Vagina (tissue), 2 donors: ENCODE results near the gene ELMO2. TPM values are rescaled to one million over a fixed set of nuclear protein-coding genes. Genes with fewer than 3 reads are reported as not detected.

Experiments
- DNase-seq, 2 donors: peaks; one replicate each; pipeline ENCODE4 v3.0.0-alpha.2; 2017; ENCODE audit errors: extremely low spot score in 2 of 2
- H3K27ac ChIP-seq: fragments of 200-600 bp; sonication (generic); one replicate; pipeline ENCODE4 v1.5.1; 2019
- H3K27me3 ChIP-seq: fragments of 200-600 bp; sonication (generic); one replicate; pipeline ENCODE4 v1.5.1; 2019
- H3K36me3 ChIP-seq, 2 donors: fragments of 200-600 bp; sonication (generic); one replicate each; pipeline ENCODE4 v1.5.1; 2017 to 2019
- H3K4me1 ChIP-seq: fragments of 200-600 bp; sonication (generic); one replicate; pipeline ENCODE4 v1.5.1; 2019
- H3K4me3 ChIP-seq, 2 donors: fragments of 200-600 bp; sonication (generic); 1 replicate in 1 of 2; 2 replicates in 1 of 2; pipeline ENCODE4 v1.5.1; 2016 to 2019
- H3K9me3 ChIP-seq: fragments of 200-600 bp; sonication (generic); one replicate; pipeline ENCODE4 v1.5.1; 2019
- POLR2A ChIP-seq, 2 donors: fragments of 450-650 bp; IDR thresholded peaks; one replicate each; pipeline ENCODE4 v1.6.1; 2017; ENCODE audit warnings: antibody characterized with exemption in 2 of 2, mild to moderate bottlenecking in 2 of 2, moderate library complexity in 2 of 2
- POLR2AphosphoS5 ChIP-seq, 2 donors: sonication (generic); formaldehyde crosslinking; IDR thresholded peaks; one replicate each; pipeline ENCODE4 v1.9.0; 2017; ENCODE audit warnings: antibody characterized with exemption in 2 of 2, mild to moderate bottlenecking in 2 of 2, low read depth in 1 of 2; ENCODE audit not compliant: insufficient read depth in 1 of 2
- intact Hi-C: fragments of 100-400 bp; cut with DNase I; formaldehyde crosslinking; loops from one replicate; pipeline ENCODE4 v1.15.1; 2023
- total RNA-seq: library from RNA; depleted of rRNA; stranded (reverse); fragments of >200 nt; gene quantifications from one replicate; pipeline ENCODE4 v1.2.3, GENCODE V29; 2016
- TF ChIP-seq, protein P1 (sequence below), 3 experiments: fragments of 450-650 bp in 2 of 3; fragments of 200-600 bp in 1 of 3; sonication (generic) in 1 of 3; IDR thresholded peaks; one replicate each; pipeline ENCODE4 v1.5.1; 2017 to 2019; ENCODE audit warnings: antibody characterized with exemption in 3 of 3, mild to moderate bottlenecking in 2 of 3, moderate library complexity in 2 of 3

The ELMO2 gene
- total RNA-seq, 1 donor from 2014 or later: 73.9 TPM

DNA sequence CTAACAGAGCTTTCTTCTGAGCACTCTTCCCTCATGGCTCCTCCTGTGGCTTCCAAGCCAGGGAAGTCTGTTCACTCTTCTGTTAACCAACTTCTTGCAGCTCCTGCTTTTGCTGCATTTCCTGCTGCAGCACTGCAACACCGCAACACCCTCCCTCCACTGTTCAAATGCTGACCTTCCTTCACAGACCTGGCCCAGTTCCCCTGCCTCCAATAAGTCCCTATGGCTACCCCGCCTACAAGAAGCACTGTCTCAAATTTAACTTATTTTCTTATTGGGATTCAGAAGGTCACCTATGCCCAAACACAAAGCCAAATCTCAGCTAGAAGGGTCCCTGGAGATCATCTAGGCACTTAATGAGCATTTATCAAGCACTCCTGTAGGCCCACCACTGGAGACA, 44.6 kb downstream of the ELMO2 start:
- no peak overlapping the region for H3K27ac ChIP-seq
- no peak overlapping the region for H3K4me3 ChIP-seq
- peaks cover 0 to 20% of the 10 kb centered on the region in 2 donors for H3K36me3 ChIP-seq
- no peaks in the 10 kb centered on the region for H3K27me3 ChIP-seq
- DNase-seq: no peak
- intact Hi-C loops: no loop called here
- no peak for TF ChIP-seq POLR2AphosphoS5 (IDR thresholded peaks at IDR 0.05; ENCODE audit: insufficient read depth in 1 of 2, low read depth in 1 of 2)
- peaks cover 68% of the 10 kb centered on the region for H3K4me1 ChIP-seq
- no peaks in the 10 kb centered on the region for H3K9me3 ChIP-seq

DNA sequence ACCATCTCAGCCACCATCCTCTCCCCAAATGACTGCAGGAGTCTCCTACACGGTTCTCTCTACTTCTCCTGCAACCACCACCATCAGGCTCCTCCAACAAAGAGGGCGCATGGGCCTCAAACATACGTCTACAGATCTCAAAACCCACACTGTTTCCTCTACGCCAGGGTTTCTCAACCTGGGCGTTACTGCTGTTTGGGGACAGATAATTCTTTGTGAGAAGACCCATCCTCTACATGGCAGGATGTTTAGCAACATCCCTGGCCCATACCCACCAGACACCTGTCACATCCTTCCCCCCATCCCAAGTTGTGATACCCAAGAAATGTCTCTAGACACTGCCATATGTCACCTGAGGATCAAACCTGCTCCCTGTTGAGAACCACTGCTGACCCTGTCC, 45.0 kb downstream of the ELMO2 start:
- Histone ChIP-seq H3K4me1 (peaks cover 72% of the 10 kb centered on the region), H3K4me3 (no peak overlapping the region), H3K27me3 (no peaks in the 10 kb centered on the region), H3K9me3 (no peaks in the 10 kb centered on the region), H3K36me3 (peaks cover 0 to 16% of the 10 kb centered on the region in 2 donors), H3K27ac (no peak overlapping the region)
- DNase-seq: no peak
- intact Hi-C loops: no loop called here
- TF ChIP-seq POLR2A (IDR thresholded peaks at IDR 0.05) (no peak), POLR2AphosphoS5 (IDR thresholded peaks at IDR 0.05; ENCODE audit: insufficient read depth in 1 of 2, low read depth in 1 of 2) (no peak)
- TF ChIP-seq, protein P1, sequence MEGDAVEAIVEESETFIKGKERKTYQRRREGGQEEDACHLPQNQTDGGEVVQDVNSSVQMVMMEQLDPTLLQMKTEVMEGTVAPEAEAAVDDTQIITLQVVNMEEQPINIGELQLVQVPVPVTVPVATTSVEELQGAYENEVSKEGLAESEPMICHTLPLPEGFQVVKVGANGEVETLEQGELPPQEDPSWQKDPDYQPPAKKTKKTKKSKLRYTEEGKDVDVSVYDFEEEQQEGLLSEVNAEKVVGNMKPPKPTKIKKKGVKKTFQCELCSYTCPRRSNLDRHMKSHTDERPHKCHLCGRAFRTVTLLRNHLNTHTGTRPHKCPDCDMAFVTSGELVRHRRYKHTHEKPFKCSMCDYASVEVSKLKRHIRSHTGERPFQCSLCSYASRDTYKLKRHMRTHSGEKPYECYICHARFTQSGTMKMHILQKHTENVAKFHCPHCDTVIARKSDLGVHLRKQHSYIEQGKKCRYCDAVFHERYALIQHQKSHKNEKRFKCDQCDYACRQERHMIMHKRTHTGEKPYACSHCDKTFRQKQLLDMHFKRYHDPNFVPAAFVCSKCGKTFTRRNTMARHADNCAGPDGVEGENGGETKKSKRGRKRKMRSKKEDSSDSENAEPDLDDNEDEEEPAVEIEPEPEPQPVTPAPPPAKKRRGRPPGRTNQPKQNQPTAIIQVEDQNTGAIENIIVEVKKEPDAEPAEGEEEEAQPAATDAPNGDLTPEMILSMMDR (IDR thresholded peaks at IDR 0.05): no peak

DNA sequence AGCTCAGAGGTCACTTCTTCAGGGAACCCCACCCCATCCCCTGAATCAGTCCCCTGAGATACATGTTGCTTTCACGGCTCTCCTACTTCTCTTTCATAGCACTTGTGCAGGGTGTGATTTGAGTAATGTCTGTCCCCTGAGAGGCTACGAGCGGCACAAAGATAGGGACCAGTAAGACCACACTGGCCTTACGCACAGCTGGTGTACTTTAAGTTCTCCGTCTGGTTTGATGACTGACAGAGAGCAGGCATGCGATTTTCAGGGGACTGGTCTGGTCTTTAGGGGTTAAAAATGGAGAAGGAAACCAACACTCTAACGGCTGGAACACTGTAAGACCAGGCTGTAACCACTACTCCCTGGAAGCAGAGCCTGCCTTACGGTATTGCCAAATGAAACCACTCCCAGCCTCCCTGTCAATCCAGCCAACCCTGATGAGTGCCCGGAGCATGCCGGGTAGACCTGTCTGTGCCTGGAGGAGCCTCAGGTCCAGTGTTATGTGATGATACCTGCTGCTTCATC, 47.1 kb downstream of the ELMO2 start:
- H3K27me3 ChIP-seq: no peaks in the 10 kb centered on the region
- H3K4me1 ChIP-seq: peaks cover 73% of the 10 kb centered on the region
- no peaks in the 10 kb centered on the region for H3K9me3 ChIP-seq
- TF ChIP-seq, protein P1 (IDR thresholded peaks at IDR 0.05): no peak
- no peak for TF ChIP-seq POLR2AphosphoS5 (IDR thresholded peaks at IDR 0.05; ENCODE audit: insufficient read depth in 1 of 2, low read depth in 1 of 2)
- TF ChIP-seq POLR2A (IDR thresholded peaks at IDR 0.05): no peak
- no peak overlapping the region for H3K27ac ChIP-seq
- intact Hi-C loops: no loop called here
- H3K4me3 ChIP-seq: no peak overlapping the region
- DNase-seq: no peak
- peaks cover 0 to 7% of the 10 kb centered on the region in 2 donors for H3K36me3 ChIP-seq

DNA sequence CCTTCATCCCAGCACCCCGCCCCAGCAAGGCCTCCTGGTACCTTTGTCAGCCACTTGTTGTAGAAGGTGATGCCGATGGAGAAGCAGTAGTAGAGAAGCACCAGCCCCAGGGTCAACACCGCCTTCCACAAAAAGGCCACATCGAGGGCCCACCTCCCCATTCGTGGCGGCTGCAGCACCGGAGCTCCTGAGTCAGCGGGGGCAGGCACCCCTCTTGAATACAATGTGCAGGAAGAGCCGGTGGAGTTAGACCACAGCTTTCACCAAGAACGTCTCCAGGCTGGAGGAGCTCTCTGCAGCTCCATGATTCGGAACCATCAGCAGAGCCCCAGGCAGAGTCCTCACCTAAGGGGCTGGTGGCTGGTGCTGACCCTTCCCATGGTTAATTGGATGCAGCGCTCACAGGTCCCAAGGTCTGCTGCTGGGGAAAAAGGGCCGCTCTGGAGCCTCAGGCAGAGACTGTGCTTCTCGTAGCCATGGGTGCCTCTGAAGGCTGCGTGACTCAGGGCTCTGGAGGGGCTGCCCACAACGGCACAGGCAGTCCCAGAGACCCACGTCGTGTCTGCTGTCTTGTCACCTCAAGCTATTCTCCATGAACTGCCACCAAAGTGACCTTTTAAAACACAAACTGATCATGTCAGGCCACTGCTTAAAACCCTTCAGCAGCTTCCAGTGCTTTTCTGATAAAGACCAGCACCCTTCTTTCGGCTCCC, 47.9 kb downstream of the ELMO2 start:
- Histone ChIP-seq H3K27me3 (no peaks in the 10 kb centered on the region), H3K27ac (no peak overlapping the region), H3K4me1 (peaks cover 70% of the 10 kb centered on the region), H3K4me3 (no peak overlapping the region), H3K9me3 (no peaks in the 10 kb centered on the region), H3K36me3 (peaks cover 0 to 7% of the 10 kb centered on the region in 2 donors)
- no peak for TF ChIP-seq POLR2AphosphoS5 (IDR thresholded peaks at IDR 0.05; ENCODE audit: insufficient read depth in 1 of 2, low read depth in 1 of 2)
- TF ChIP-seq, protein P1 (IDR thresholded peaks at IDR 0.05): no peak
- TF ChIP-seq POLR2A (IDR thresholded peaks at IDR 0.05): no peak
- intact Hi-C loops: no loop called here
- no peak for DNase-seq

DNA sequence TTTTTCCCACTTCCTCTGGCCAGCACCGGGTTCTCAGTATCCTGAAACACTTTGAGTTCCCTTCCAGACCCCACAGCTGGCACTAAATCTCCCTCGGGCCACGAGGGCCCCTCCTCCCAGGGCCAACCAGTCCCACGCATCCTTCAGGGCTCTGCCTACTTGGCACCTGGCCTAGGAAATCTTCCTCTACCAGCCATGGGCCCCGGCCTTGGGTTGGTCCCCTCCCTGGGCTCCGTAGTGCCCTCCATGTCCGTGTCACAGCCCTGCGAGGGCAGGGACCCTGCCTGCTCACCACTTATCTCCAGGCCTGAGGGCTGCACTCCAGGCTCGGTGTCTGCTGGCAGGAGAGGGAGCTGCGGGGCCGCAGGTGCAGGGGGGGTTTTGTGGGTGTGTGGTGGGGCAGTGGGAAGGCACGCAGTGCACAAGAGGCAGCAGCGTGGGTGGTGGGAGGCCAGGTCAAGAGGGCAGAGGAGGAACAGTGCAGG, 49.3 kb downstream of the ELMO2 start:
- no peak overlapping the region for H3K27ac ChIP-seq
- H3K36me3 ChIP-seq: peaks cover 0 to 7% of the 10 kb centered on the region in 2 donors
- intact Hi-C loops: no loop called here
- DNase-seq: no peak
- H3K27me3 ChIP-seq: no peaks in the 10 kb centered on the region
- peaks cover 56% of the 10 kb centered on the region for H3K4me1 ChIP-seq
- no peak overlapping the region for H3K4me3 ChIP-seq
- H3K9me3 ChIP-seq: no peaks in the 10 kb centered on the region
- TF ChIP-seq POLR2AphosphoS5 (IDR thresholded peaks at IDR 0.05; ENCODE audit: insufficient read depth in 1 of 2, low read depth in 1 of 2) (no peak), POLR2A (IDR thresholded peaks at IDR 0.05) (no peak)
- TF ChIP-seq, protein P1 (IDR thresholded peaks at IDR 0.05): no peak
